Activated CD4-positive, alpha-beta T cell treated with anti-CD3 and anti-CD28 coated beads, Interleukin-2, amount 50 U/mL, for 4 hours (primary cell): ENCODE results near the gene GREB1.
A peak's percentile ranks its signal among the peaks of the same experiment; 100 is the strongest.

Source experiments
- DNase-seq, 2 experiments: peaks; one replicate each; pipeline ENCODE4 v3.0.0-alpha.2; 2020

GREB1 gene

DNA sequence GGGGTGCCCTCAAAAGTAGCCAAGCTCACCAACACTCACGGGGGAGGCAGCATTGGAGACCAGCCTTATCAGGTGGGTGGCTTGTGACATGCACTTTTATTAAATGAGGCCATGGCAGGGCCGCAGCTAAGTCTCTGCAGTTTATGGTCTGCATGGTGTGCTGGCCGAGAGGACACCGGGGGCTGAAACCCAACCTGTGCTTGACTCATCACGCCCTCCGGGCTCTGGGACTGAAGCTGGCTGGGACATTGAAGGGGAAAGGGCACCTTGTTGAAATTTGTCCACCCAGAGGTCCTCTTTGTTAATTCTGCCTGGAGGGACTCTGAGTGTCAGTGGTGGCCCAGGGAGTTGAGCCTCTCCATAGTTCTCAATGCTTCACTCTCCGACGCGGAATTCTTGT, 153.9 kb downstream of the GREB1 start:
- DNase-seq, result no peak

GRCh38 chr2:11688222-11689069, 154.6 kb downstream of the GREB1 start:
- DNase-seq, result peak; percentile 79 to 81

DNA sequence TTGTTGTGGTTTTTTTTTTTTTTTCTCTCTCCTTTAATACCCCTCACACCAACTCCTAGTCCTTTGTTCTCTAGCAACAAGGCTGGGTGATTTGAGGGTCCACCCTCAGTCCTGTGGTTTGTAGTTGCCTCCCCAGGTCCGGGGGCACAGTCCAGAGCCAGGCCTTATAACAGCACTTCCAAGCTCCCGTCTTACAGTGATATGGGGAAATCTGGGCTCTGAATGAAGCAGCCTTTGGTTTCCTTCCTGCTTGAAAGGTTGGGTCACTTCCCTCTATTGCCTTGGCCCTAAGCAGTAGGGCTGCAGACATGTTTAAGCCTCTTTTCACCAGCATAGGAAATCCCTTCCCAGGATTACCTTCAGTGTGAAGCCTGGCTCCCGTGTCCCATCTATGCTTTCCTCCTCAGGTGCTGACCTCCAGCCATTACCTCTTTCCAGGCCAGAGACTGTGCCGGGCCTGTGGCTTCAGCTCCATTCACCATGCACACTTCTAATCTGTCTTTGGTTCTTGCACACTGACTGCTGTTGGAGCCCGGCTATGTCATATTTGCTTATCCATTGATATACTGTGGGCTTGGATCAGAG, 157.3 kb downstream of the GREB1 start:
- no peak for DNase-seq
